Heart right ventricle (tissue), 16 donors: ENCODE data around the gene MACROH2A1. TPM values are rescaled to one million over a fixed set of nuclear protein-coding genes. Genes with fewer than 3 reads are reported as not detected.

Experiments
- ATAC-seq, 8 donors: fragments of 200-7000 bp; cut with Tn5 transposase; one replicate each; pipeline ENCODE4 v1.9.1; 2020; ENCODE audit warnings: mild to moderate bottlenecking in 8 of 8, moderate library complexity in 8 of 8, moderate number of reproducible peaks in 1 of 8
- DNase-seq, 2 donors: peaks; one replicate each; pipeline ENCODE4 v3.0.0-alpha.2; 2020
- H3K27ac ChIP-seq, 10 donors: fragments of 200-600 bp; sonication (generic) in 2 of 10; one replicate each; pipeline versions ENCODE4 v1.5.0 to v1.8.0; 2020 to 2022; ENCODE audit warnings: mild to moderate bottlenecking in 3 of 10
- H3K27me3 ChIP-seq, 7 donors: fragments of 200-600 bp; one replicate each; pipeline ENCODE4 v1.8.0; 2021 to 2022; ENCODE audit warnings: mild to moderate bottlenecking in 2 of 7
- H3K36me3 ChIP-seq, 9 donors: fragments of 200-600 bp; sonication (generic) in 1 of 9; one replicate each; pipeline versions ENCODE4 v1.5.0 to v1.8.0; 2020 to 2022; ENCODE audit warnings: mild to moderate bottlenecking in 2 of 9
- H3K4me1 ChIP-seq, 9 donors: fragments of 200-600 bp; sonication (generic) in 1 of 9; one replicate each; pipeline versions ENCODE4 v1.5.0 to v1.8.0; 2020 to 2022; ENCODE audit warnings: mild to moderate bottlenecking in 4 of 9
- H3K4me3 ChIP-seq, 10 donors: fragments of 200-600 bp; sonication (generic) in 2 of 10; one replicate each; pipeline versions ENCODE4 v1.5.0 to v1.8.0; 2020 to 2022; ENCODE audit warnings: mild to moderate bottlenecking in 7 of 10, moderate library complexity in 2 of 10
- H3K9me3 ChIP-seq, 11 donors: fragments of 200-600 bp in 10 of 11; sonication (generic) in 2 of 11; one replicate each; pipeline versions ENCODE4 v1.5.0 to v1.8.0; 2013 to 2022; ENCODE audit warnings: mild to moderate bottlenecking in 2 of 11, control low read depth in 1 of 11, moderate library complexity in 1 of 11
- CTCF ChIP-seq, 9 donors: fragments of 200-600 bp; sonication (generic) in 2 of 9; IDR thresholded peaks; one replicate each; pipeline versions ENCODE4 v1.5.0 to v1.8.0; 2021 to 2022; ENCODE audit warnings: antibody characterized with exemption in 9 of 9, mild to moderate bottlenecking in 5 of 9, moderate library complexity in 1 of 9
- WGBS, 2 donors: extraction: QIAGEN DNeasy Blood & Tissue Kit; methylation state at CpG; one replicate each; pipeline ENCODE4 v1.1.7; 2013; ENCODE audit warnings: inconsistent platforms in 1 of 2; 5-methylcytosine and 5-hydroxymethylcytosine counted together
- intact Hi-C, 10 donors: fragments of 100-400 bp; cut with DNase I; formaldehyde crosslinking; loops; one replicate each; pipeline versions ENCODE4 v1.11.1 to v1.14.2; 2022
- polyA plus RNA-seq, 2 donors: library from polyadenylated mRNA; stranded (reverse); fragments of 200-250 nt; gene quantifications; one replicate each; pipeline ENCODE4 v1.2.3, GENCODE V29; 2013
- total RNA-seq, 10 donors: library from RNA; stranded (reverse); fragmentation: NEBNext Ultra II Directional in 3 of 10; extraction: Animal tissue kit (Norgen Biotek cat#: 25700) in 3 of 10; gene quantifications; one replicate each; pipeline versions ENCODE4 v1.2.1 to v1.2.4, GENCODE V29; 2021 to 2023
- donor health status: Arrhythmogenic right ventricular cardiomyopathy.
- donor health status: ischemic (EF 13 %, LVEDD 7.1; RV severe dilation, severe dysfunction).
- donor health status: healthy with polysubstance abuse.
- donor health status: DM: no; HTN: yes; CAD: no.
- donor health status: DM: no; HTN: no; CAD: no.
- donor health status: ischemic (EF 25% LVEDD 6.9; RV normal size, moderate dysfunction).
- donor health status: ischemic (EF 25% LVEDD 5.7; RV mildly dilated, moderate dysfunction).
- donor health status: healthy.
- donor health status: DM: yes; HTN: yes; CAD: no.
- donor health status: Ischemic cardiomyopathy.
- donor health status: ischemic (EF 35%, LVEDD 5.7; RV mildly dilated, moderate dysfunction).
- donor health status: nonischemic (EF 11% LVEDD 7.7; RV severe dilation, severe dysfunction).
- donor health status: DM: yes; HTN: yes; CAD: no.
- donor health status: PGD.
- donor health status: ischemic (EF 29% LVEDD 5.4; RV normal size, mild dysfunction).
- donor health status: nonischemic (EF 23%, LVEDD 6.1; RV moderate dilation, normal function).

Gene MACROH2A1
- total and polyA plus RNA-seq, 12 donors: 80.0 to 152 (median 101) TPM

- Histone ChIP-seq H3K9me3 (no peaks in the 10 kb centered on the region), H3K27ac (peak overlapping the region in 5 of 10 donors; percentile 2 to 79 (median 76)), H3K27me3 (no peaks in the 10 kb centered on the region), H3K4me3 (no peak overlapping the region), H3K36me3 (peaks cover 0 to 96% (median 13%) of the 10 kb centered on the region in 9 donors), H3K4me1 (peaks cover 19 to 93% (median 90%) of the 10 kb centered on the region in 9 donors)
- WGBS, 2 donors: 36 to 46% methylated on average over 3 of the region's 3 CpGs
- DNase-seq (no peak), ATAC-seq (peak in 2 of 8 donors; percentile 5 to 31)
- intact Hi-C loops: no loop called here
- no peak for TF ChIP-seq CTCF (IDR thresholded peaks at IDR 0.05)
Measured at GRCh38 chr5:135383803-135384495, 15.1 kb downstream of the MACROH2A1 start.

- intact Hi-C loops: no loop called here
- H3K4me1 ChIP-seq: peaks cover 19 to 95% (median 90%) of the 10 kb centered on the region in 9 donors
- no peaks in the 10 kb centered on the region for H3K9me3 ChIP-seq
- no peak overlapping the region for H3K4me3 ChIP-seq
- peak overlapping the region in 2 of 10 donors; percentile 2 to 63 for H3K27ac ChIP-seq
- no peak for ATAC-seq
- no peaks in the 10 kb centered on the region for H3K27me3 ChIP-seq
- H3K36me3 ChIP-seq: peaks cover 0 to 96% (median 9%) of the 10 kb centered on the region in 9 donors
- 58 to 60% methylated on average over 3 of the region's 3 CpGs for WGBS, 2 donors
- DNase-seq: no peak
- no peak for TF ChIP-seq CTCF (IDR thresholded peaks at IDR 0.05)
Measured at GRCh38 chr5:135382981-135383380, 16.1 kb downstream of the MACROH2A1 start.

GRCh38 chr5:135382106-135382790 lies 16.8 kb downstream of the MACROH2A1 start:
- Histone ChIP-seq H3K4me1 (peaks cover 19 to 95% (median 90%) of the 10 kb centered on the region in 9 donors), H3K27me3 (no peaks in the 10 kb centered on the region), H3K9me3 (no peaks in the 10 kb centered on the region), H3K27ac (peak overlapping the region in 3 of 10 donors; percentile 2 to 63 (median 2)), H3K4me3 (no peak overlapping the region), H3K36me3 (peaks cover 0 to 96% (median 9%) of the 10 kb centered on the region in 9 donors)
- DNase-seq (no peak), ATAC-seq (no peak)
- intact Hi-C loops: no loop called here
- 61 to 67% methylated on average over 3 of the region's 3 CpGs for WGBS, 2 donors
- TF ChIP-seq CTCF (IDR thresholded peaks at IDR 0.05): no peak

GRCh38 chr5:135379046-135379654 lies 19.9 kb downstream of the MACROH2A1 start:
- Histone ChIP-seq H3K27me3 (no peaks in the 10 kb centered on the region), H3K4me1 (peaks cover 13 to 93% (median 81%) of the 10 kb centered on the region in 9 donors), H3K36me3 (peaks cover 0 to 98% (median 9%) of the 10 kb centered on the region in 9 donors), H3K9me3 (no peaks in the 10 kb centered on the region), H3K27ac (no peak overlapping the region), H3K4me3 (no peak overlapping the region)
- intact Hi-C loops: no loop called here
- ATAC-seq (peak in 6 of 8 donors; percentile 11 to 57 (median 32)), DNase-seq (no peak)
- WGBS, 2 donors: 60 to 69% methylated on average over 7 of the region's 7 CpGs
- no peak for TF ChIP-seq CTCF (IDR thresholded peaks at IDR 0.05)
